Stomach (tissue), 9 donors: ENCODE results near the gene BACE2. TPM values are rescaled to one million over a fixed set of nuclear protein-coding genes. Genes with fewer than 3 reads are reported as not detected.
"Not testable (repeated sequence)": the region's sequence is repeated elsewhere in the genome, so short reads cannot be mapped to it uniquely, and the experiment has no call there.

Experiments
- DNase-seq, 2 donors: peaks; one replicate each; pipeline versions ENCODE4 v3.0.0 to v3.0.0-alpha.2; 2013 to 2019
- H3K27ac ChIP-seq, 5 donors: fragments of 200-600 bp in 4 of 5; sonication (generic) in 4 of 5; one replicate each; pipeline ENCODE4 v1.5.1; 2013 to 2019; ENCODE audit warnings: mild to moderate bottlenecking in 1 of 5, moderate library complexity in 1 of 5
- H3K27me3 ChIP-seq, 3 donors: fragments of 200-600 bp; sonication (generic); one replicate each; pipeline ENCODE4 v1.5.1; 2017 to 2019; ENCODE audit warnings: mixed run types in 1 of 3
- H3K36me3 ChIP-seq, 4 donors: fragments of 200-600 bp; sonication (generic); 1 replicate in 3 of 4; 2 replicates in 1 of 4; pipeline ENCODE4 v1.5.1; 2016 to 2019
- H3K4me1 ChIP-seq, 4 donors: fragments of 200-600 bp; sonication (generic); one replicate each; pipeline ENCODE4 v1.5.1; 2016 to 2019
- H3K4me3 ChIP-seq, 4 donors: fragments of 200-600 bp; sonication (generic) in 3 of 4; one replicate each; pipeline ENCODE4 v1.5.1; 2016 to 2019; ENCODE audit warnings: mild to moderate bottlenecking in 1 of 4
- H3K9me3 ChIP-seq, 4 donors: fragments of 200-600 bp; sonication (generic); one replicate each; pipeline ENCODE4 v1.5.1; 2016 to 2019
- CTCF ChIP-seq, 7 experiments: fragments of 450-650 bp in 4 of 7; fragments of 200-600 bp in 3 of 7; sonication (generic) in 3 of 7; IDR thresholded peaks; one replicate each; pipeline ENCODE4 v1.5.1; 2016 to 2019; ENCODE audit warnings: antibody characterized with exemption in 7 of 7, control low read depth in 2 of 7, mild to moderate bottlenecking in 1 of 7
- EP300 ChIP-seq: sonication (generic); formaldehyde crosslinking; IDR thresholded peaks from one replicate; pipeline ENCODE4 v1.6.1; 2017; ENCODE audit warnings: antibody characterized with exemption
- POLR2A ChIP-seq, 4 donors: fragments of 450-650 bp; IDR thresholded peaks; one replicate each; pipeline ENCODE4 v1.6.1; 2016; ENCODE audit warnings: antibody characterized with exemption in 4 of 4, control low read depth in 2 of 4, mild to moderate bottlenecking in 1 of 4, moderate library complexity in 1 of 4
- POLR2AphosphoS5 ChIP-seq, 3 donors: sonication (generic); formaldehyde crosslinking; IDR thresholded peaks; one replicate each; pipeline ENCODE4 v1.6.1; 2016; ENCODE audit warnings: antibody characterized with exemption in 3 of 3
- WGBS, 5 donors: extraction: QIAGEN DNeasy Blood & Tissue Kit in 3 of 5; methylation state at CpG; one replicate each; pipeline versions ENCODE4 v1.1.5 to v1.1.7; 2013 to 2018; 5-methylcytosine and 5-hydroxymethylcytosine counted together
- intact Hi-C: fragments of 100-400 bp; cut with DNase I; formaldehyde crosslinking; loops from one replicate; pipeline ENCODE4 v1.15.1; 2023; ENCODE audit warnings: low total_unique reads
- polyA plus RNA-seq, 3 donors: library from polyadenylated mRNA; stranded (reverse); fragments of 200-250 nt; gene quantifications; one replicate each; pipeline ENCODE4 v1.2.3, GENCODE V29; 2013
- total RNA-seq, 5 donors: library from RNA; depleted of rRNA; stranded (reverse); fragments of >200 nt; gene quantifications; one replicate each; pipeline versions ENCODE4 v1.1.0 to v1.2.3, GENCODE V29; 2014 to 2016
- donor health status: healthy with polysubstance abuse.
- donor health status: Bipolar disorder and iron deficiency.
- donor health status: healthy.

BACE2 gene
- total and polyA plus RNA-seq, 8 donors, result 7.6 to 244 (median 51.4) TPM

DNA sequence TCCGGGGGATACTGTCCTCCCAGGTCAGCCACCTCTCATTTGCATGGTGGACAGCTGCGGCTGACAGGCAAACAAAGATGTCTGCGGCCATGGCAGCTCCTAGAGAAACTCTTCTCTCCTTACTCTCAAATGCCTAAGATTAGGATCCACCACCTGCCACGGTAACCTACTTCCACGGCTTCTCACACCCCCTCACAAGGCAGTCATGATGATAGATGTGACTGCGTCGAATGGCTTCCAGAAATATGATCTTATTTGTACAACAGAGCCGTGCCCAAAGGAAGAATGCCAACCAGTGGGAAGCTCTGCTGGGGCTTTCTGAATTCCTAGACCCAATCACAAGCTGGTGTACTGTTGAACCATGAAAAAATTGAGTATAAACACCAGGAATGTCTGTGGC, 73.4 kb downstream of the BACE2 start:
- H3K27ac ChIP-seq, result no peak overlapping the region
- DNase-seq, result peak in 1 of 2 donors; percentile 31
- no peaks in the 10 kb centered on the region for H3K9me3 ChIP-seq
- H3K4me3 ChIP-seq, result no peak overlapping the region
- TF ChIP-seq CTCF (IDR thresholded peaks at IDR 0.05) (no peak), EP300 (no peak), POLR2A (IDR thresholded peaks at IDR 0.05) (no peak), POLR2AphosphoS5 (IDR thresholded peaks at IDR 0.05) (no peak)
- no peaks in the 10 kb centered on the region for H3K27me3 ChIP-seq
- intact Hi-C loops, result no loop called here
- peaks cover 18 to 93% (median 86%) of the 10 kb centered on the region in 4 donors for H3K36me3 ChIP-seq
- whole genome bisulfite sequencing, 5 donors, result 63 to 80% (median 68%) methylated on average over 7 to 8 of the region's 8 CpGs
- H3K4me1 ChIP-seq, result no peaks in the 10 kb centered on the region

GRCh38 chr21:41242238-41242829, 74.4 kb downstream of the BACE2 start:
- Histone ChIP-seq H3K36me3 (peaks cover 18 to 90% (median 84%) of the 10 kb centered on the region in 4 donors), H3K4me1 (peaks cover 0 to 3% (median 0%) of the 10 kb centered on the region in 4 donors), H3K4me3 (no peak overlapping the region), H3K27ac (no peak overlapping the region), H3K27me3 (no peaks in the 10 kb centered on the region), H3K9me3 (no peaks in the 10 kb centered on the region)
- no peak for DNase-seq
- intact Hi-C loops, result no loop called here
- 75 to 91% (median 86%) methylated on average over 8 of the region's 8 CpGs for WGBS, 5 donors
- TF ChIP-seq POLR2A (IDR thresholded peaks at IDR 0.05), result no peak
- TF ChIP-seq EP300, result no peak
- no peak for TF ChIP-seq CTCF (IDR thresholded peaks at IDR 0.05)
- TF ChIP-seq POLR2AphosphoS5 (IDR thresholded peaks at IDR 0.05), result no peak

DNA sequence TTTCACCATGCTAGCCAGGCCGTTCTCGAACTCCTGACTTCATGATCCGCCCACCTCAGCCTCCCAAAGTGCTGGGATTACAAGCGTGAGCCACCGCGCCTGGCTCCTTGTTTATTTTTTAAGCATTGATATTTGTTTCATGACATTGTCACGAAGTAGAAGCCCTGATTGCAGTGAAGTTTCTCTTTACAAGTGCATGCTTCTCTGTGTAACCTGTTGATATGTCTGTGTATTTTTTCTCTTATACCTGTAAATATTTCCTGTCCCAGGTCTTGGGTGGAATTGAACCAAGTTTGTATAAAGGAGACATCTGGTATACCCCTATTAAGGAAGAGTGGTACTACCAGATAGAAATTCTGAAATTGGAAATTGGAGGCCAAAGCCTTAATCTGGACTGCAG, 75.1 kb downstream of the BACE2 start:
- no peak overlapping the region for H3K27ac ChIP-seq
- intact Hi-C loops, result no loop called here
- no peaks in the 10 kb centered on the region for H3K9me3 ChIP-seq
- H3K36me3 ChIP-seq, result peaks cover 15 to 89% (median 83%) of the 10 kb centered on the region in 4 donors
- no peak for TF ChIP-seq CTCF (IDR thresholded peaks at IDR 0.05)
- TF ChIP-seq EP300, result no peak
- TF ChIP-seq POLR2A (IDR thresholded peaks at IDR 0.05), result no peak
- TF ChIP-seq POLR2AphosphoS5 (IDR thresholded peaks at IDR 0.05), result no peak
- H3K27me3 ChIP-seq, result no peaks in the 10 kb centered on the region
- no peak overlapping the region for H3K4me3 ChIP-seq
- 89 to 94% (median 90%) methylated on average over 7 of the region's 7 CpGs for WGBS, 5 donors
- no peak for DNase-seq
- H3K4me1 ChIP-seq, result peaks cover 0 to 6% (median 2%) of the 10 kb centered on the region in 4 donors

DNA sequence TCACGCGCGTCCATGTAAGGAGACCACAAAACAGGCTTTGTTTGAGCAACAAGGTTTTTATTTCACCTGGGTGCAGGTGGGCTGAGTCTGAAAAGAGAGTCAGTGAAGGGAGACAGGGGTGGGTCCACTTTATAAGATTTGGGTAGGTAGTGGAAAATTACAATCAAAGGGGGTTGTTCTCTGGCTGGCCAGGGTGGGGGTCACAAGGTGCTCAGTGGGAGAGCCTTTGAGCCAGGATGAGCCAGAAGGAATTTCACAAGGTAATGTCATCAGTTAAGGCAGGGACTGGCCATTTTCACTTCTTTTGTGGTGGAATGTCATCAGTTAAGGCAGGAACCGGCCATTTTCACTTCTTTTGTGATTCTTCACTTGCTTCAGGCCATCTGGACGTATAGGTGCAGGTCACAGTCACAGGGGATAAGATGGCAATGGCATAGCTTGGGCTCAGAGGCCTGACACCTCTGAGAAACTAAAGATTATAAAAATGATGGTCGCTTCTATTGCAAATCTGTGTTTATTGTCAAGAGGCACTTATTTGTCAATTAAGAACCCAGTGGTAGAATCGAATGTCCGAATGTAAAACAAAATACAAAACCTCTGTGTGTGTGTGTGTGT, 76.4 kb downstream of the BACE2 start:
- H3K4me3 ChIP-seq, intact Hi-C loops, H3K27ac ChIP-seq, DNase-seq, H3K27me3 ChIP-seq, H3K9me3 ChIP-seq: not testable (repeated sequence)
- Histone ChIP-seq H3K36me3 (peaks cover 21 to 92% (median 86%) of the 10 kb centered on the region in 4 donors), H3K4me1 (peaks cover 0 to 12% (median 9%) of the 10 kb centered on the region in 4 donors)
- 85 to 95% (median 87%) methylated on average over 8 of the region's 8 CpGs for WGBS, 5 donors
